Measurements from ENCODE around the gene MPST.

GRCh38 chr22:36976606-36977005 is 42.9 kb upstream of the MPST start:
- TF ChIP-seq, protein P1, sequence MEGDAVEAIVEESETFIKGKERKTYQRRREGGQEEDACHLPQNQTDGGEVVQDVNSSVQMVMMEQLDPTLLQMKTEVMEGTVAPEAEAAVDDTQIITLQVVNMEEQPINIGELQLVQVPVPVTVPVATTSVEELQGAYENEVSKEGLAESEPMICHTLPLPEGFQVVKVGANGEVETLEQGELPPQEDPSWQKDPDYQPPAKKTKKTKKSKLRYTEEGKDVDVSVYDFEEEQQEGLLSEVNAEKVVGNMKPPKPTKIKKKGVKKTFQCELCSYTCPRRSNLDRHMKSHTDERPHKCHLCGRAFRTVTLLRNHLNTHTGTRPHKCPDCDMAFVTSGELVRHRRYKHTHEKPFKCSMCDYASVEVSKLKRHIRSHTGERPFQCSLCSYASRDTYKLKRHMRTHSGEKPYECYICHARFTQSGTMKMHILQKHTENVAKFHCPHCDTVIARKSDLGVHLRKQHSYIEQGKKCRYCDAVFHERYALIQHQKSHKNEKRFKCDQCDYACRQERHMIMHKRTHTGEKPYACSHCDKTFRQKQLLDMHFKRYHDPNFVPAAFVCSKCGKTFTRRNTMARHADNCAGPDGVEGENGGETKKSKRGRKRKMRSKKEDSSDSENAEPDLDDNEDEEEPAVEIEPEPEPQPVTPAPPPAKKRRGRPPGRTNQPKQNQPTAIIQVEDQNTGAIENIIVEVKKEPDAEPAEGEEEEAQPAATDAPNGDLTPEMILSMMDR (IDR thresholded peaks at IDR 0.05; ENCODE audit: low read depth, low read length), result no peak
- TF ChIP-seq POLR2A (IDR thresholded peaks at IDR 0.05; ENCODE audit: extremely low read depth, insufficient read length), result no peak

Measured in NB4 (cell line).